T-cell (primary cell): Measurements from ENCODE around the gene SFXN4. TPM values are rescaled to one million over a fixed set of nuclear protein-coding genes. Genes with fewer than 3 reads are reported as not detected.

Experiments used
- ATAC-seq, 4 experiments: fragments of 200-7000 bp in 3 of 4; fragments of 150-1000 bp in 1 of 4; cut with Tn5 transposase; replicated peaks in 1 of 4; 1 replicate in 3 of 4; 2 replicates in 1 of 4; pipeline ENCODE4 v1.10.0; 2021; ENCODE audit warnings: moderate library complexity in 3 of 4, mild to moderate bottlenecking in 2 of 4, moderate number of reproducible peaks in 1 of 4
- CTCF ChIA-PET, 2 donors: fragments of 300-600 bp; sonication (Branson Sonifier 250); formaldehyde crosslinking; loops; one replicate each; lab custom pipeline; 2022; ENCODE audit warnings: antibody characterized with exemption in 2 of 2; lab: Charles Lee
- POLR2A ChIA-PET, 2 donors: fragments of 300-600 bp; sonication (Branson Sonifier 250); formaldehyde crosslinking; loops; one replicate each; lab custom pipeline; 2022; ENCODE audit warnings: antibody characterized with exemption in 2 of 2; lab: Charles Lee
- DNase-seq, 35 experiments: peaks; one replicate each; pipeline versions ENCODE4 v3.0.0 to v3.0.0-alpha.2; 2013 to 2023
- H3K27ac ChIP-seq: one replicate; pipeline ENCODE4 v1.5.1; 2013; ENCODE audit warnings: low read length
- H3K27me3 ChIP-seq, 2 experiments: replicated peaks in 1 of 2; 1 replicate in 1 of 2; 2 replicates in 1 of 2; pipeline versions ENCODE4 v1.6.1 to v1.7.0; 2013; ENCODE audit warnings: low read length in 1 of 2, mixed read lengths in 1 of 2; ENCODE audit not compliant: control insufficient read depth in 2 of 2, insufficient read depth in 2 of 2; ENCODE audit errors: extremely low read depth in 1 of 2
- H3K36me3 ChIP-seq, 2 donors: 1 replicate in 1 of 2; 2 replicates in 1 of 2; pipeline versions ENCODE4 v1.6.1 to v1.7.0; 2013; ENCODE audit warnings: low read length in 1 of 2; ENCODE audit not compliant: control insufficient read depth in 2 of 2, insufficient read depth in 1 of 2; ENCODE audit errors: extremely low read depth in 1 of 2
- H3K4me1 ChIP-seq, 2 experiments: 1 replicate in 1 of 2; 2 replicates in 1 of 2; pipeline versions ENCODE4 v1.6.1 to v1.7.0; 2013; ENCODE audit warnings: low read length in 2 of 2, mixed read lengths in 1 of 2; ENCODE audit not compliant: insufficient read depth in 2 of 2, control insufficient read depth in 1 of 2; ENCODE audit errors: extremely low read depth in 1 of 2
- H3K4me3 ChIP-seq, 2 donors: 1 replicate in 1 of 2; 2 replicates in 1 of 2; pipeline versions ENCODE4 v1.5.1 to v1.7.0; 2013; ENCODE audit warnings: mild to moderate bottlenecking in 2 of 2, low read length in 1 of 2, moderate library complexity in 1 of 2; ENCODE audit not compliant: control insufficient read depth in 1 of 2; ENCODE audit errors: extremely low read depth in 1 of 2
- H3K9me3 ChIP-seq: 2 replicates; pipeline ENCODE4 v1.7.0; 2013
- H3K27ac Mint-ChIP-seq, 2 donors: one replicate each; pipeline ENCODE4 v1.8.0; 2020 to 2021; ENCODE audit warnings: mild to moderate bottlenecking in 2 of 2, mixed read lengths in 2 of 2
- H3K27me3 Mint-ChIP-seq, 2 donors: one replicate each; pipeline ENCODE4 v1.8.0; 2021 to 2022; ENCODE audit warnings: mixed read lengths in 2 of 2
- H3K36me3 Mint-ChIP-seq: one replicate; pipeline ENCODE4 v1.8.0; 2021; ENCODE audit warnings: mixed read lengths
- H3K4me1 Mint-ChIP-seq, 3 donors: one replicate each; pipeline ENCODE4 v1.8.0; 2020 to 2022; ENCODE audit warnings: mixed read lengths in 3 of 3, mild to moderate bottlenecking in 1 of 3
- H3K4me3 Mint-ChIP-seq, 3 donors: one replicate each; pipeline ENCODE4 v1.8.0; 2020 to 2022; ENCODE audit warnings: mild to moderate bottlenecking in 3 of 3, mixed read lengths in 3 of 3, moderate library complexity in 3 of 3
- H3K9me3 Mint-ChIP-seq, 3 donors: one replicate each; pipeline ENCODE4 v1.8.0; 2020 to 2022; ENCODE audit warnings: mixed read lengths in 3 of 3
- WGBS: methylation state at CpG from one replicate; pipeline ENCODE4 v1.1.5; 2013; ENCODE audit warnings: missing lambda C conversion rate; ENCODE audit not compliant: insufficient coverage; 5-methylcytosine and 5-hydroxymethylcytosine counted together
- total RNA-seq, 35 experiments: library from RNA in 6 of 35; stranded (reverse) in 6 of 35; fragments of 120-200 nt in 1 of 35; gene quantifications; one replicate each; pipeline versions ENCODE4 v1.2.1 to v1.2.4 and lab custom pipeline; 2013 to 2026

The SFXN4 gene
- total RNA-seq, 5 donors from 2014 or later (not counting 1 experiment from before 2014, with no cell fraction given), result 10.4 to 19.4 (median 13.9) TPM

- no peak for DNase-seq
- CTCF ChIA-PET, result interaction anchor here in 1 of 2 donors (0.6 kb wide), 1 partner anchor 404 kb away, joined by 4 read pairs; no protein-coding TSS in a partner anchor
- Mint-ChIP-seq H3K27ac (peak overlapping the region in 1 of 2 donors; percentile 9), H3K4me3 (no peak overlapping the region), H3K9me3 (no peaks in the 10 kb centered on the region), H3K27me3 (no peaks in the 10 kb centered on the region), H3K36me3 (peaks cover 46% of the 10 kb centered on the region), H3K4me1 (peaks cover 36 to 39% (median 38%) of the 10 kb centered on the region in 3 donors)
- H3K27ac ChIP-seq, result no peak overlapping the region
- WGBS, result no CpG with 5 or more reads among the region's 4 CpGs
- ATAC-seq, result no peak
- no peak overlapping the region for H3K4me3 ChIP-seq
- no peaks in the 10 kb centered on the region for H3K9me3 ChIP-seq
- no peaks in the 10 kb centered on the region for H3K27me3 ChIP-seq
- peaks cover 10 to 20% of the 10 kb centered on the region in 2 experiments for H3K4me1 ChIP-seq
- H3K36me3 ChIP-seq, result peaks cover 11 to 30% of the 10 kb centered on the region in 2 donors
- POLR2A ChIA-PET, result interaction anchor here in 1 of 2 donors (0.6 kb wide), 1 partner anchor 419 kb away, joined by 11 read pairs; no protein-coding TSS in a partner anchor
Observed at GRCh38 chr10:119135513-119135881, 30.0 kb downstream of the SFXN4 start.

GRCh38 chr10:119133949-119134348 lies 31.6 kb downstream of the SFXN4 start:
- POLR2A ChIA-PET, result no interaction called here
- Mint-ChIP-seq H3K36me3 (peaks cover 50% of the 10 kb centered on the region), H3K27ac (peak overlapping the region; percentile 53 to 76), H3K9me3 (no peaks in the 10 kb centered on the region), H3K27me3 (no peaks in the 10 kb centered on the region), H3K4me3 (no peak overlapping the region), H3K4me1 (peaks cover 35 to 48% (median 36%) of the 10 kb centered on the region in 3 donors)
- no peaks in the 10 kb centered on the region for H3K9me3 ChIP-seq
- H3K4me3 ChIP-seq, result no peak overlapping the region
- ATAC-seq, result no peak
- CTCF ChIA-PET, result interaction anchor here in 1 of 2 donors (0.7 kb wide), 1 partner anchor 150 kb away, joined by 6 read pairs; no protein-coding TSS in a partner anchor
- H3K36me3 ChIP-seq, result peaks cover 11 to 40% of the 10 kb centered on the region in 2 donors
- H3K27me3 ChIP-seq, result no peaks in the 10 kb centered on the region
- no peak for DNase-seq
- 67% methylated on average over 2 of the region's 8 CpGs for WGBS
- peaks cover 10 to 23% of the 10 kb centered on the region in 2 experiments for H3K4me1 ChIP-seq
- no peak overlapping the region for H3K27ac ChIP-seq

- Histone ChIP-seq H3K9me3 (no peaks in the 10 kb centered on the region), H3K27ac (peak overlapping the region; percentile 88), H3K36me3 (peaks cover 8 to 42% of the 10 kb centered on the region in 2 donors), H3K27me3 (no peaks in the 10 kb centered on the region), H3K4me3 (no peak overlapping the region), H3K4me1 (peaks cover 10 to 23% of the 10 kb centered on the region in 2 experiments)
- ChIA-PET POLR2A (interaction anchor here in 1 of 2 donors (0.5 kb wide), 1 partner anchor 731 kb away, joined by 3 read pairs; no protein-coding TSS in a partner anchor), CTCF (interaction anchor here (0.6 to 0.7 kb wide), 2 partner anchors 9 to 24 kb away, joined by 4 to 5 read pairs; no protein-coding TSS in a partner anchor)
- DNase-seq (no peak), ATAC-seq (no peak)
- no peaks in the 10 kb centered on the region for H3K9me3 Mint-ChIP-seq
- H3K27ac Mint-ChIP-seq, result peak overlapping the region; percentile 96 to 99
- H3K4me1 Mint-ChIP-seq, result peaks cover 35 to 46% (median 36%) of the 10 kb centered on the region in 3 donors
- H3K27me3 Mint-ChIP-seq, result no peaks in the 10 kb centered on the region
- WGBS, result 88% methylated on average over 10 of the region's 14 CpGs
- peaks cover 48% of the 10 kb centered on the region for H3K36me3 Mint-ChIP-seq
- peak overlapping the region; percentile 13 to 87 (median 31) for H3K4me3 Mint-ChIP-seq
Observed at GRCh38 chr10:119132521-119133345, 32.8 kb downstream of the SFXN4 start.

GRCh38 chr10:119131512-119132240 lies 33.8 kb downstream of the SFXN4 start:
- H3K27me3 Mint-ChIP-seq, result no peaks in the 10 kb centered on the region
- H3K36me3 Mint-ChIP-seq, result peaks cover 48% of the 10 kb centered on the region

GRCh38 chr10:119129721-119130120 lies 35.8 kb downstream of the SFXN4 start:
- no peaks in the 10 kb centered on the region for H3K27me3 ChIP-seq
- H3K9me3 ChIP-seq, result no peaks in the 10 kb centered on the region
- ChIA-PET POLR2A (no interaction called here), CTCF (no interaction called here)
- Mint-ChIP-seq H3K36me3 (peaks cover 52% of the 10 kb centered on the region), H3K27ac (peak overlapping the region; percentile 96 to 99), H3K4me3 (no peak overlapping the region), H3K27me3 (no peaks in the 10 kb centered on the region), H3K4me1 (peaks cover 32 to 41% (median 35%) of the 10 kb centered on the region in 3 donors), H3K9me3 (no peaks in the 10 kb centered on the region)
- no peak overlapping the region for H3K4me3 ChIP-seq
- H3K36me3 ChIP-seq, result peaks cover 8 to 48% of the 10 kb centered on the region in 2 donors
- ATAC-seq, result no peak
- H3K27ac ChIP-seq, result no peak overlapping the region
- 100% methylated on average over 1 of the region's 4 CpGs for WGBS
- no peak for DNase-seq
- H3K4me1 ChIP-seq, result peaks cover 10 to 23% of the 10 kb centered on the region in 2 experiments

More at GRCh38 chr10:119131512-119132240, 33.8 kb downstream of the SFXN4 start:
- peak in 27 of 35 experiments; percentile 3 to 63 (median 24) for DNase-seq
- Histone ChIP-seq H3K27me3 (no peaks in the 10 kb centered on the region), H3K4me3 (peak overlapping the region; percentile 49 to 72), H3K27ac (peak overlapping the region; percentile 88), H3K4me1 (peaks cover 10 to 23% of the 10 kb centered on the region in 2 experiments), H3K36me3 (peaks cover 8 to 42% of the 10 kb centered on the region in 2 donors), H3K9me3 (no peaks in the 10 kb centered on the region)
- peak overlapping the region; percentile 96 to 99 for H3K27ac Mint-ChIP-seq
- 0% methylated on average over 4 of the region's 10 CpGs for WGBS
- H3K4me1 Mint-ChIP-seq, result peaks cover 35 to 46% (median 36%) of the 10 kb centered on the region in 3 donors
- POLR2A ChIA-PET, result interaction anchor here in 1 of 2 donors (0.6 kb wide), 2 partner anchors 52 to 69 kb away, joined by 3 read pairs; no protein-coding TSS in a partner anchor
- peak overlapping the region; percentile 83 to 87 (median 86) for H3K4me3 Mint-ChIP-seq
- ATAC-seq, result peak; percentile 91 to 94 (median 92)
- CTCF ChIA-PET, result interaction anchor here in 1 of 2 donors (0.6 kb wide), 1 partner anchor 23 kb away, joined by 5 read pairs; no protein-coding TSS in a partner anchor
- H3K9me3 Mint-ChIP-seq, result no peaks in the 10 kb centered on the region

GRCh38 chr10:119125942-119126341 lies 39.6 kb downstream of the SFXN4 start:
- H3K36me3 ChIP-seq, result peaks cover 0 to 56% of the 10 kb centered on the region in 2 donors
- H3K9me3 Mint-ChIP-seq, result no peaks in the 10 kb centered on the region

More at GRCh38 chr10:119125942-119126341, 39.6 kb downstream of the SFXN4 start:
- no peak overlapping the region for H3K4me3 ChIP-seq
- H3K27ac Mint-ChIP-seq, result no peak overlapping the region
- no peaks in the 10 kb centered on the region for H3K9me3 ChIP-seq
- CTCF ChIA-PET, result no interaction called here
- no peaks in the 10 kb centered on the region for H3K27me3 Mint-ChIP-seq
- no peak for DNase-seq
- 100% methylated on average over 1 of the region's 2 CpGs for WGBS
- peaks cover 9 to 18% (median 10%) of the 10 kb centered on the region in 3 donors for H3K4me1 Mint-ChIP-seq
- no peaks in the 10 kb centered on the region for H3K27me3 ChIP-seq
- no peak overlapping the region for H3K27ac ChIP-seq
- peaks cover 46% of the 10 kb centered on the region for H3K36me3 Mint-ChIP-seq
- H3K4me1 ChIP-seq, result peaks cover 0 to 10% of the 10 kb centered on the region in 2 experiments
- no peak overlapping the region for H3K4me3 Mint-ChIP-seq
- POLR2A ChIA-PET, result no interaction called here
- no peak for ATAC-seq
